ENCODE measurements around the gene GRK2.

- no peak for TF ChIP-seq CTCF (IDR thresholded peaks at IDR 0.05)
- TF ChIP-seq POLR2A (IDR thresholded peaks at IDR 0.05) = no peak
These were observed 40.7 kb downstream of the GRK2 start for GRCh38 chr11:67306769-67307544.

Data from heart left ventricle (tissue), 13 donors.